Measurements from ENCODE around the gene MPG. TPM values are rescaled to one million over a fixed set of nuclear protein-coding genes. Genes with fewer than 3 reads are reported as not detected.

MPG gene
- total RNA-seq, 1 donor from 2014 or later = 43.4 TPM

DNA sequence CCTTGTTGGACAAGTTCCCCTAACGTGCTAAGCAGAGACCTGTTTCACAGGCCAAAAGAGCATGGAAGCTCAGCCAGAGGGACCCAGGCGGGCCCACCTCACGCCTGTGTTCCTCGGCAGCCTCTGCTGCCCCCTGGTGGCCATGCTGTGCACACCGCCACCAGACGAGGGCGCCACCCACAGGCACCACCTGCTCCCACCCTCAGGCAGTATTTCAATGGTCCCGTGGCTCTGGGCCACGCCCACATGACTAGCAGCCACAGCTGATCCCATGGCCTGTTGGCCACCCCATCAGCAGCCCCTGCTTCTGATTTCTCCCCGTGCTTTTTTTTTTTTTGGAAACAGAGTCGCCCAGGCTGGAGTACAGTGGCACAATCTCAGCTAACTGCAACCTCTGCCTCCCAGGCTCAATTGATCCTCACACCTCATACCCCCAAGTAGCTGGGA is 18.9 kb downstream of the MPG start:
- peak; percentile 73 to 89 for DNase-seq (ENCODE audit: low spot score in 2 of 2, unreplicated experiment in 2 of 2)
- H3K27ac Mint-ChIP-seq = no peak overlapping the region
- H3K4me3 Mint-ChIP-seq = no peak overlapping the region
- peaks cover 2% of the 10 kb centered on the region for H3K4me1 Mint-ChIP-seq
- H3K36me3 Mint-ChIP-seq = peaks cover 7% of the 10 kb centered on the region
- TF ChIP-seq, protein P1, sequence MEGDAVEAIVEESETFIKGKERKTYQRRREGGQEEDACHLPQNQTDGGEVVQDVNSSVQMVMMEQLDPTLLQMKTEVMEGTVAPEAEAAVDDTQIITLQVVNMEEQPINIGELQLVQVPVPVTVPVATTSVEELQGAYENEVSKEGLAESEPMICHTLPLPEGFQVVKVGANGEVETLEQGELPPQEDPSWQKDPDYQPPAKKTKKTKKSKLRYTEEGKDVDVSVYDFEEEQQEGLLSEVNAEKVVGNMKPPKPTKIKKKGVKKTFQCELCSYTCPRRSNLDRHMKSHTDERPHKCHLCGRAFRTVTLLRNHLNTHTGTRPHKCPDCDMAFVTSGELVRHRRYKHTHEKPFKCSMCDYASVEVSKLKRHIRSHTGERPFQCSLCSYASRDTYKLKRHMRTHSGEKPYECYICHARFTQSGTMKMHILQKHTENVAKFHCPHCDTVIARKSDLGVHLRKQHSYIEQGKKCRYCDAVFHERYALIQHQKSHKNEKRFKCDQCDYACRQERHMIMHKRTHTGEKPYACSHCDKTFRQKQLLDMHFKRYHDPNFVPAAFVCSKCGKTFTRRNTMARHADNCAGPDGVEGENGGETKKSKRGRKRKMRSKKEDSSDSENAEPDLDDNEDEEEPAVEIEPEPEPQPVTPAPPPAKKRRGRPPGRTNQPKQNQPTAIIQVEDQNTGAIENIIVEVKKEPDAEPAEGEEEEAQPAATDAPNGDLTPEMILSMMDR (IDR thresholded peaks at IDR 0.05; ENCODE audit: unreplicated experiment) = peak; percentile 97
- no peaks in the 10 kb centered on the region for H3K9me3 Mint-ChIP-seq
- H3K27me3 Mint-ChIP-seq (ENCODE audit: low read depth) = no peaks in the 10 kb centered on the region

DNA sequence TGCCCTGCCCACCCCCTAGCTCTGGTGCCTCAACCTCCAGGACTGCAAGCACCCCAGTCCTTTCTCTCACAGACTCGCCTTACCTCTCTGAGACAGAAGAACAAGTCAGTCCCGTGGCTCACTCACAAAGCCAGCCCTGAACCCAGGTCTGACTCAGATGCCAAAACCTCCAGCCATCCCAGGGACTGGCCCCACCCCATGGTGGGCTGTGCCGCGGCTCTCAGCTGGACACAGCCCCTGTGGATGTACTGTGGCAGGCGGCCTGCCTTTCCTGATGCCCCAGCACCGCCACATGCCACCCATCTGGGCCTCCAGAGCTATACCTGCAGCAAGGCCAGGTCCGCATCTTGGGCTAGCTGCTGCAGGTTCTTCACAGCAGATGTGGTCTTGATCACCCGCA is 19.8 kb downstream of the MPG start:
- H3K27ac Mint-ChIP-seq = no peak overlapping the region
- no peaks in the 10 kb centered on the region for H3K9me3 Mint-ChIP-seq
- TF ChIP-seq, protein P1 (IDR thresholded peaks at IDR 0.05; ENCODE audit: unreplicated experiment) = no peak
- DNase-seq (ENCODE audit: low spot score in 2 of 2, unreplicated experiment in 2 of 2) = no peak
- peaks cover 2% of the 10 kb centered on the region for H3K4me1 Mint-ChIP-seq
- H3K27me3 Mint-ChIP-seq (ENCODE audit: low read depth) = no peaks in the 10 kb centered on the region
- peaks cover 8% of the 10 kb centered on the region for H3K36me3 Mint-ChIP-seq
- H3K4me3 Mint-ChIP-seq = no peak overlapping the region

DNA sequence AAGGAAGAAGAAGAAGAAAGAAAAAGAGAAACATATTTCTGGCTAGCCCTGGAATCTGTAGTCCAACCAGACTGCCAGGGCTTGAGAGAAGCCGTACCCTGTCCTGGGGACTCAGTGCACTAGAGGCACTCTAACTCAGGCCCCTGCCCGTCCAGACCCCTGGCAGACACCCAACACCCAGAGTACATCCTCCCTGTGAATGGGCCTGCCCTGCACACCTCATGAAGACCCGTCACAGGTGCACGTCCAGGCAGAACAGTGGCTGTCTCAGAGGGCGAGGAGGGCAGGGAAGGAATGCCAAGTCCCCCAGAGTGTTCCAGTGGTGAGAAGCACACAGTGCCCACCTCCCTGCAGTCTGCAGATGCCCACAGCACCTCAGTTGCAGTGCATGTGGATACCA is 23.0 kb downstream of the MPG start:
- H3K36me3 Mint-ChIP-seq = peaks cover 4% of the 10 kb centered on the region
- no peaks in the 10 kb centered on the region for H3K9me3 Mint-ChIP-seq
- H3K27me3 Mint-ChIP-seq (ENCODE audit: low read depth) = no peaks in the 10 kb centered on the region
- TF ChIP-seq, protein P1 (IDR thresholded peaks at IDR 0.05; ENCODE audit: unreplicated experiment) = no peak
- DNase-seq (ENCODE audit: low spot score in 2 of 2, unreplicated experiment in 2 of 2) = no peak
- no peak overlapping the region for H3K4me3 Mint-ChIP-seq
- no peak overlapping the region for H3K27ac Mint-ChIP-seq
- peaks cover 2% of the 10 kb centered on the region for H3K4me1 Mint-ChIP-seq

DNA sequence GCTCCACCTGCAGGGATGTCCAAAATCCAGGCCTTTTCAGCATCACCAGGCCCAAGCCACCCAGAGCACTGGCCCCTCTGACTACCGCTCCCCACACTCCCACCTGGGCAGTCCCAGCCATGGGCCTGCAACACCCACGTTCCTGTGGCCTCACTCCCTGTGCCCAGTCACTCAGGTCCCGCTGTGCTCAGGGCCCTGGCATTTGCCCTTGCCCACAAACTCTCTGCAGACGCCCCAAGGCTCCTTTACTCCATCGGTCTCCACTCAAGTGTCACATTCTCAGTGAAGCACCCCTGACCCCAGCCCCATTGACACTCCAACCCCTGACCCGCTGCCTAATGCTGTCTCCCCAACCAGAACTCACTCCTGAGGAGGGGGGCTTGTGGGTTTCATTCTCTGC is 23.6 kb downstream of the MPG start:
- Mint-ChIP-seq H3K4me1 (peaks cover 2% of the 10 kb centered on the region), H3K27ac (no peak overlapping the region), H3K36me3 (peaks cover 4% of the 10 kb centered on the region), H3K4me3 (no peak overlapping the region), H3K9me3 (no peaks in the 10 kb centered on the region), H3K27me3 (ENCODE audit: low read depth) (no peaks in the 10 kb centered on the region)
- DNase-seq (ENCODE audit: low spot score in 2 of 2, unreplicated experiment in 2 of 2) = no peak
- TF ChIP-seq, protein P1 (IDR thresholded peaks at IDR 0.05; ENCODE audit: unreplicated experiment) = no peak

DNA sequence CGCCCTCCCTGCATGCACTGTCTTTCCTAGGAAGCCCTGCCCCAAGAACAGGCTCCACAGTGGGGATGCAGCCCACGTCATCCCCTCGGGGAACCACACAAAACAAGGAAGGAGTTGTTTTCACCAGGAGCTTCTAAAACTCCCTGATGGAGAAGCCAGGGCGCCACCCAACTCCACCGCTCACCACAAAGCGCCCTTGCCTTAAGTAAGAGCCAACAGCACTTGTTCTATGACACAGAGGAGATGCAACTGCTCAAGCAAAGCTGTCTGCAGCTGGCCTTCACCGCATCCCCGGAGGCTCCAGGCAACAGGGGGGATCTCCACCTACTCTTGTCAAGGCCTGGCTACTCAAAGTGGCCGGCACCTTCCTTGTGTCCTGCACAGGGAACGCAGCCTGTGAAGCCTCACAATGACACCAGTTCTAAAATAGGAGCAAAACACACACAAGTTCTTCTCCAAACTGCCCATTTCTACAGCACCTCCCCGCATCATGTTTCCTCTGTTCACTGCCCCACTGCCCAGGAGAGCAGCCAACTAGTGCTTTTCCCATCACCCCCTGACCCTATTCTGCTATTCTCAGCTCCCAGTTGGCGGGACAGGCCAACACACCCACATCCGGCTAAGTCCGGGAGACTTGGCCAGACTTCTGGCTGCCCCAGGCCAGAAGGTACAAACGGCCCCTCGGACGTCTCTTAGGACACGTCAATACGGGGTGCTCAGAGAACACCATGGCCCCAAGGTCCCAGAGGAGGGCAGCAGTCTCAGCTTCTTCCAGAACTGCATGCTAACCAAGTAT is 24.2 kb downstream of the MPG start:
- no peaks in the 10 kb centered on the region for H3K27me3 Mint-ChIP-seq (ENCODE audit: low read depth)
- no peak for DNase-seq (ENCODE audit: low spot score in 2 of 2, unreplicated experiment in 2 of 2)
- peaks cover 4% of the 10 kb centered on the region for H3K36me3 Mint-ChIP-seq
- H3K27ac Mint-ChIP-seq = no peak overlapping the region
- H3K4me3 Mint-ChIP-seq = no peak overlapping the region
- H3K9me3 Mint-ChIP-seq = no peaks in the 10 kb centered on the region
- TF ChIP-seq, protein P1 (IDR thresholded peaks at IDR 0.05; ENCODE audit: unreplicated experiment) = no peak
- H3K4me1 Mint-ChIP-seq = no peaks in the 10 kb centered on the region
